HFF-Myc (cell line): ENCODE results near the gene ABHD1.

Source experiments
- DNase-seq: peaks from one replicate; pipeline ENCODE4 v3.0.0-alpha.2; 2011; ENCODE audit warnings: low read depth; ENCODE audit errors: extremely low read depth
- H3K4me3 ChIP-seq: replicated peaks from 2 replicates; pipeline ENCODE4 v1.5.1; 2011; ENCODE audit warnings: low read depth, mild to moderate bottlenecking, control low read depth, low read length
- TF ChIP-seq, protein P1 (sequence below): IDR thresholded peaks from 2 replicates; pipeline ENCODE4 v1.5.1; 2012; ENCODE audit warnings: mild to moderate bottlenecking, low read depth, low read length, control low read depth; ENCODE audit errors: missing control alignments

Gene ABHD1

DNA sequence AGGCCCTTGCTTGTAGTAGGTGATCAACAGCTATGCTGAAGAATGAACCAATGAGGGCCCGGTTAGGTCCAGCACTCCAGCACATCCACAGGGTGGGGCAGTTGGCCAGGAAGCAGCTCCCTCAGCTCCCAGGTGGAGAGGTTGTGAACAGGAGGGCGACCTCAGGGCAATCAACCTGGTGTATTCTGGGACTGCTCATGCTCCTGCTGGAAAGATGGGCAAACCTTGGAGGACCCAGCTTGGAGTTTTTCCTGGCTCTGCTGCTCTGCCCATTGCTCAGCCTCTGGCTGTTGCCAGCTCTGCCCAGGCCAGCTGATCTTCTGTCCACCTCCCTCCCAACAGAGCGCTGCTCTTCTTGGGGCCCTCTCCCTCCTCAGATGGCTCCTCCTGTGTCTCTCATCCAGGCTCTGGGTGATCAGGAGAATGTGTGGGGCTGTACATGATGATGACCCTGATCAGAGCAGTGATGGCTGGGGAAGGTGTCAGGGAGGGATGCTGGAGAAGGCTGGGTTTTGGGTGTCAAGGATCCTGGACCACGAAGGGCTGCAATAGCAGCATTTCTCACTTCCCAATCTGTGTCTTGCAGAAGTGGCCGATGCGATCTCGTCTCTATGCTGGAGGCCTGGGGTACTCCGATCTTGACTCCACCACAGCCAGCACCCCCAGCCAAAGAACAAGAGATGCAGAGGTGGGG lies 28.6 kb downstream of the ABHD1 start:
- TF ChIP-seq, protein P1, sequence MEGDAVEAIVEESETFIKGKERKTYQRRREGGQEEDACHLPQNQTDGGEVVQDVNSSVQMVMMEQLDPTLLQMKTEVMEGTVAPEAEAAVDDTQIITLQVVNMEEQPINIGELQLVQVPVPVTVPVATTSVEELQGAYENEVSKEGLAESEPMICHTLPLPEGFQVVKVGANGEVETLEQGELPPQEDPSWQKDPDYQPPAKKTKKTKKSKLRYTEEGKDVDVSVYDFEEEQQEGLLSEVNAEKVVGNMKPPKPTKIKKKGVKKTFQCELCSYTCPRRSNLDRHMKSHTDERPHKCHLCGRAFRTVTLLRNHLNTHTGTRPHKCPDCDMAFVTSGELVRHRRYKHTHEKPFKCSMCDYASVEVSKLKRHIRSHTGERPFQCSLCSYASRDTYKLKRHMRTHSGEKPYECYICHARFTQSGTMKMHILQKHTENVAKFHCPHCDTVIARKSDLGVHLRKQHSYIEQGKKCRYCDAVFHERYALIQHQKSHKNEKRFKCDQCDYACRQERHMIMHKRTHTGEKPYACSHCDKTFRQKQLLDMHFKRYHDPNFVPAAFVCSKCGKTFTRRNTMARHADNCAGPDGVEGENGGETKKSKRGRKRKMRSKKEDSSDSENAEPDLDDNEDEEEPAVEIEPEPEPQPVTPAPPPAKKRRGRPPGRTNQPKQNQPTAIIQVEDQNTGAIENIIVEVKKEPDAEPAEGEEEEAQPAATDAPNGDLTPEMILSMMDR: no peak
- no peak for DNase-seq
- H3K4me3 ChIP-seq: no peak overlapping the region

DNA sequence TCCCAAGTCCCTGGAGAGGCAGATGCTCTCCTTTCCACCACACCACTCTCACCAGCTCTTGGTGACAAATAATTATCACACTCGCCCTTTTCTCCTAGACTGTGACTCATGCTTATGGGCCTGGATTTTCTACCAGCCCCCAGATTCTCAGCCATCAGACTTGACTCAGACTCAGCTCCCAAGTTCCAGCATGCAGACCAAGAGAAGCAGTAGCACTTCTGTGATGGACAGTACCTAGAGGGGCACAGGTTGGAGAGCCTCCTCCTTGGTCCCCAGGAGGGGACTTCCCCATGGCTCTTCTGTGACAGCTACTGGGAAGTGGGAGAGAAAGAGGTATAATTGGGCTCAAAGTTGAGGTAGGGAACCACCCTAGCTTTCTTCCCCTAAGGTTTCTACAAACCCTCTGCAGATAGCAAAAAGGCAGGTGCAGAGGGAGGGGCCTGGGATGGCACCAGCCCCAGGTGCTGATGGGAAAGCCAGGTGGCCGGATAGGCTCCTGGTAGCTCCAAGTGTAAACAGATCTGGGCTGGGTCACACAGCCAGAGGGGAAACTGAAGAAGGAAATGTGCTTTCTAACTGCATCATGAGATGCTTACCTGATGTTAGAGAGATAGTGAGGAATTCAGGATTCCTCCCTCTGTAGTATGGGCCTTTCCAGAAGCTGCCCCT lies 29.3 kb downstream of the ABHD1 start:
- no peak overlapping the region for H3K4me3 ChIP-seq
- DNase-seq: no peak
- TF ChIP-seq, protein P1: no peak

DNA sequence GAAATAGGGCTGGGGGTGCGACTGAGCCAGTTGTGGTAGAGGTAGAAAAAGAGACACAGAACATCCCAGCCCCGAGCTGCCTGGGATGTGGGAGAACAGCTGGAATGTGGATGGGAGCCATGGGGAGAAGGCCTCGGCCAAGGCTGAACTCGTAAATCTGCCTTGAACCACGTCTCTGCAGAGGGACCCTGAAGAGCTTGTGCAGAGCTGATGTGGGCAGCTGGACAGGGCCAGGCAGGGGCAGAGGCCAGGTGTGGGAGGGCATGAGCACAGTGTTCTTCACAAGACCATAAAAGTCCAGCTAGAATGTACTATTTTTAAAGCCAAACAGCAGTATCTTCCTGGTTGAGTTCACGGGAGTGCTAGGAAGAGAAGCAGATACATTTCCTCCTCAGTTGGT lies 30.9 kb downstream of the ABHD1 start:
- DNase-seq: no peak

DNA sequence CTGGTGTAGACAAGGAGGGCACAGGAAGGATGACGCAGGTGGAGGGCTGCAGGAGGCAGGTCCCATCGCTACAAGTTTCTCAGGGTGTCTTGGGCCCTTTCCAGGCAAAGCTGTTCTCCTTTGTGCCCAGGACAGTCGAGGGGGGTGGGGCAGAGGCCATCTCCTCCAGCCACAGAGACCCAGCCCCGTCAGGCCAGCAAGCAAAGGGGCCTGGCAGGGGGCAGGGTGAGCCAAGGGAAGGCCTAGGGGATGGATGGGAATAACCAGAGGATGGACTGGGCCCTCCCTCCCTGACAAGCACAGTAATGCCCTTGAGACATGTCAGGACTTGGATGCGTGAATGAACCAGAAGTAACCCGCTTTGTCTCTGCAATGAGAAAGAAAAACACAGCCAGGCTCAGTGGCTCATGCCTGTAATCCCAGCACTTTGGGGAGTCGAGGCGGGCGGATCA lies 31.5 kb downstream of the ABHD1 start:
- DNase-seq: no peak
- no peak overlapping the region for H3K4me3 ChIP-seq
- TF ChIP-seq, protein P1: no peak

More for the DNA sequence above, 30.9 kb downstream of the ABHD1 start:
- TF ChIP-seq, protein P1: no peak
- H3K4me3 ChIP-seq: no peak overlapping the region

DNA sequence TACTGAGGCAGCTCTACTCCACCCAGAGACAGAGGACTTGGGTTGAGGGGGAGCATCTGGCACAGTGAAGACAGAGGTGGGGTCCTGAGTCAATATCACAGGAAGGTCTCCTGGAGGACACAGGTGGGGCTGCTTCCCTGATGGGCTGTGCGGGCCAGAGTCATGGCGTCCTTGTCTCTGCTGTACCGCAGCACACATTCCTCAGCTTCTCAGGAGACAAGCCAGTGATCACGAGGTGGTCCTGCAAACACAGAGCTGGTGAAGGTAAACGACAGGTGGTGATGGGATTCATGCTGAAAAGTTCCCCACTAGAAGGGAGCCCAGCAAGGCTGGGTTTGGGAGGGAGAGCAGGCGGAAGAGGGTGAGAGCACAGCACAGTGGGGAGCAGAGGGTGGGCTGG lies 34.9 kb downstream of the ABHD1 start:
- TF ChIP-seq, protein P1: no peak
- no peak overlapping the region for H3K4me3 ChIP-seq
- no peak for DNase-seq

DNA sequence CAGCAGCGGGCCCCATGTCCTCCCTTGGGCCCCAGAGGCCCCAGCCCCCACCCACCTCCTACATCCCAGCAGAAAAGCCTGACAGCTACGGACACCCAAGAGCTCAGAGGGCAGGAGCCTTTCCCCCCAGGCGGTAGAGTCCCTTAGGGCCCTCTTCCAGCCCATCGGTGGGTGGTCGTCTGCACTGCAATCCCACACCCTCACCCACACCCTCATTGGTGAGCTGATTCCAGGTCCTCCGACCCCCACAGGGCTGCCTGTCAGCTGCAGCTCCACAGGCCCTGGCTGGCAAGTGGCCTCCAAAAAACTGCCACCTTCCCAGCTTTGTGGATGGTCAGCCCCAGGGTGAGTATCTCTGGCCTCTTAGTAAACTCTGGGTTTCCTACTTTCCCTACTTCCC lies 35.7 kb downstream of the ABHD1 start:
- no peak overlapping the region for H3K4me3 ChIP-seq
- TF ChIP-seq, protein P1: no peak

More for the DNA sequence above, 35.7 kb downstream of the ABHD1 start:
- DNase-seq: no peak
